ENCODE data around the gene MYO7A.

Gene MYO7A

GRCh38 chr11:77166021-77166420 lies 38.0 kb downstream of the MYO7A start:
- no peak for DNase-seq (ENCODE audit: low read depth)

- no peak for DNase-seq (ENCODE audit: low read depth)
These were observed 39.1 kb downstream of the MYO7A start for GRCh38 chr11:77167111-77167626.

GRCh38 chr11:77167791-77168190 lies 39.7 kb downstream of the MYO7A start:
- DNase-seq (ENCODE audit: low read depth) = no peak

GRCh38 chr11:77170107-77170506 lies 42.1 kb downstream of the MYO7A start:
- DNase-seq (ENCODE audit: low read depth) = no peak

GRCh38 chr11:77171254-77171653 lies 43.2 kb downstream of the MYO7A start:
- no peak for DNase-seq (ENCODE audit: low read depth)

GRCh38 chr11:77171885-77172665 lies 44.0 kb downstream of the MYO7A start:
- no peak for DNase-seq (ENCODE audit: low read depth)

GRCh38 chr11:77172666-77172982 lies 44.6 kb downstream of the MYO7A start:
- DNase-seq (ENCODE audit: low read depth) = no peak

GRCh38 chr11:77173494-77173893 lies 45.4 kb downstream of the MYO7A start:
- no peak for DNase-seq (ENCODE audit: low read depth)

- no peak for DNase-seq (ENCODE audit: low read depth)
These were observed 46.5 kb downstream of the MYO7A start for GRCh38 chr11:77174559-77174958.

GRCh38 chr11:77175021-77175842 lies 47.2 kb downstream of the MYO7A start:
- DNase-seq (ENCODE audit: low read depth) = no peak

- DNase-seq (ENCODE audit: low read depth) = no peak
These were observed 48.0 kb downstream of the MYO7A start for GRCh38 chr11:77175869-77176539.

GRCh38 chr11:77176996-77177395 lies 49.0 kb downstream of the MYO7A start:
- DNase-seq (ENCODE audit: low read depth) = no peak

- no peak for DNase-seq (ENCODE audit: low read depth)
These were observed 50.1 kb downstream of the MYO7A start for GRCh38 chr11:77178150-77178549.

GRCh38 chr11:77179048-77179447 lies 51.0 kb downstream of the MYO7A start:
- DNase-seq (ENCODE audit: low read depth) = no peak

GRCh38 chr11:77179681-77180080 lies 51.6 kb downstream of the MYO7A start:
- DNase-seq (ENCODE audit: low read depth) = no peak

GRCh38 chr11:77180346-77180745 lies 52.3 kb downstream of the MYO7A start:
- no peak for DNase-seq (ENCODE audit: low read depth)

GRCh38 chr11:77181226-77181625 lies 53.2 kb downstream of the MYO7A start:
- no peak for DNase-seq (ENCODE audit: low read depth)

- no peak for DNase-seq (ENCODE audit: low read depth)
These were observed 53.9 kb downstream of the MYO7A start for GRCh38 chr11:77181799-77182541.

GRCh38 chr11:77182542-77183430 lies 54.7 kb downstream of the MYO7A start:
- DNase-seq (ENCODE audit: low read depth) = no peak

GRCh38 chr11:77183431-77183984 lies 55.5 kb downstream of the MYO7A start:
- DNase-seq (ENCODE audit: low read depth) = no peak

Measured in activated T-helper 9 cell treated with anti-CD3 and anti-CD28 coated beads, Interleukin-2, amount 50 U/mL, for 16 hours (primary cell).